GM21367 (cell line): Measurements from ENCODE around the gene AGGF1.
"Not testable (repeated sequence)": the region's sequence is repeated elsewhere in the genome, so short reads cannot be mapped to it uniquely, and the experiment has no call there.

Source experiments
- ATAC-seq: cut with Tn5 transposase; IDR thresholded peaks from one replicate; pipeline ENCODE4 v1.9.1; 2021; ENCODE audit not compliant: unreplicated experiment

Gene AGGF1

GRCh38 chr5:77086689-77087483 is 56.7 kb downstream of the AGGF1 start, which contains the start of gene ZBED3:
Gene ZBED3, minus strand, starts transcription at chr5:77087285. Its CDS starts 9,407 bp downstream, at chr5:77077878.
- ATAC-seq: peak; percentile 53

GRCh38 chr5:77087484-77088261 is 57.5 kb downstream of the AGGF1 start:
- no peak for ATAC-seq

- no peak for ATAC-seq
Observed at GRCh38 chr5:77095189-77095588, 65.0 kb downstream of the AGGF1 start.

GRCh38 chr5:77101298-77101697 is 71.1 kb downstream of the AGGF1 start:
- ATAC-seq: no peak

- ATAC-seq: no peak
Observed at GRCh38 chr5:77102549-77102948, 72.3 kb downstream of the AGGF1 start.

- ATAC-seq: no peak
Observed at GRCh38 chr5:77103457-77103856, 73.3 kb downstream of the AGGF1 start.

- ATAC-seq: no peak
Observed at GRCh38 chr5:77104813-77105212, 74.6 kb downstream of the AGGF1 start.

GRCh38 chr5:77107035-77107434 is 76.8 kb downstream of the AGGF1 start:
- ATAC-seq: not testable (repeated sequence)
